ENCODE data around the gene IGFBP4. TPM values are rescaled to one million over a fixed set of nuclear protein-coding genes. Genes with fewer than 3 reads are reported as not detected.

The IGFBP4 gene
- total and polyA plus RNA-seq, 4 donors = 99.2 to 1,001 (median 628) TPM

- no peaks in the 10 kb centered on the region for H3K4me1 ChIP-seq (ENCODE audit: control insufficient read depth in 1 of 2, insufficient read depth in 2 of 2, low read length in 2 of 2)
- ATAC-seq (ENCODE audit: low FRiP score) (no peak), DNase-seq (no peak)
- no peaks in the 10 kb centered on the region for H3K9me3 ChIP-seq (ENCODE audit: control insufficient read depth, low read length)
- H3K27me3 ChIP-seq (ENCODE audit: control insufficient read depth in 1 of 2, insufficient read depth in 2 of 2, low read length in 1 of 2) = no peaks in the 10 kb centered on the region
- intact Hi-C loops (cut with DNase I) = no loop called here
- H3K4me3 ChIP-seq (ENCODE audit: low read length in 2 of 2) = no peak overlapping the region
- WGBS, 2 donors = 72 to 81% methylated on average over 10 to 12 of the region's 12 CpGs
- H3K36me3 ChIP-seq (ENCODE audit: control insufficient read depth in 1 of 2, insufficient read depth in 2 of 2, low read length in 1 of 2) = no peaks in the 10 kb centered on the region
- no peak overlapping the region for H3K27ac ChIP-seq (ENCODE audit: low read depth in 1 of 2, low read length in 2 of 2)
Observed at GRCh38 chr17:40461732-40462342, 18.6 kb downstream of the IGFBP4 start.

GRCh38 chr17:40462343-40463121 lies 19.3 kb downstream of the IGFBP4 start:
- Histone ChIP-seq H3K4me3 (ENCODE audit: low read length in 2 of 2) (no peak overlapping the region), H3K27ac (ENCODE audit: low read depth in 1 of 2, low read length in 2 of 2) (no peak overlapping the region), H3K36me3 (ENCODE audit: control insufficient read depth in 1 of 2, insufficient read depth in 2 of 2, low read length in 1 of 2) (no peaks in the 10 kb centered on the region), H3K4me1 (ENCODE audit: control insufficient read depth in 1 of 2, insufficient read depth in 2 of 2, low read length in 2 of 2) (no peaks in the 10 kb centered on the region), H3K27me3 (ENCODE audit: control insufficient read depth in 1 of 2, insufficient read depth in 2 of 2, low read length in 1 of 2) (no peaks in the 10 kb centered on the region), H3K9me3 (ENCODE audit: control insufficient read depth, low read length) (no peaks in the 10 kb centered on the region)
- ATAC-seq (ENCODE audit: low FRiP score) (no peak), DNase-seq (no peak)
- 74 to 84% methylated on average over 9 of the region's 9 CpGs for WGBS, 2 donors
- intact Hi-C loops (cut with DNase I) = no loop called here

DNA sequence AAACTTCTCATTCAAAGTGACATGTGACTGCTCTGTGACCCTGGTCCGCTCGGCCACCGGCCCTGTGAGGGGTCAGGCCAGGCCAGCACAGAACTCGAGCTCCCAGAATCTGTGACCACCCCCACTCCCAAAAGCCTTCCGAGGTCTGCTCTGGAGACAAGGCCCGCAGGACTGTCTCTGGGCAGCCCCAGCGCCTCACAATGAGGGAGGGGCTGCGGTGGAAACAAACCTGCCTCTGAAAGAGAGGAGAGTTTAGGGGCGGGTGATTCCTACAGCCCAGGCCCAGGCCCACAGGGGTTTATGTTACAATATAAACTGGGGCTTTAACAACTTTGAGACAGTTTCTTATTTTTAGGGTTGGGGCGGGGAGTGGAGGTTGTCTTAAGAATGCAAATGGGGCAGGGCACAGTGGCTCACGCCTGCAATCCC lies 19.9 kb downstream of the IGFBP4 start:
- no peak for DNase-seq
- intact Hi-C loops (cut with DNase I) = no loop called here
- Histone ChIP-seq H3K36me3 (ENCODE audit: control insufficient read depth in 1 of 2, insufficient read depth in 2 of 2, low read length in 1 of 2) (no peaks in the 10 kb centered on the region), H3K9me3 (ENCODE audit: control insufficient read depth, low read length) (no peaks in the 10 kb centered on the region), H3K4me1 (ENCODE audit: control insufficient read depth in 1 of 2, insufficient read depth in 2 of 2, low read length in 2 of 2) (no peaks in the 10 kb centered on the region), H3K27ac (ENCODE audit: low read depth in 1 of 2, low read length in 2 of 2) (no peak overlapping the region), H3K27me3 (ENCODE audit: control insufficient read depth in 1 of 2, insufficient read depth in 2 of 2, low read length in 1 of 2) (no peaks in the 10 kb centered on the region), H3K4me3 (ENCODE audit: low read length in 2 of 2) (no peak overlapping the region)
- no peak for ATAC-seq (ENCODE audit: low FRiP score)
- WGBS, 2 donors = 68 to 76% methylated on average over 11 of the region's 11 CpGs

DNA sequence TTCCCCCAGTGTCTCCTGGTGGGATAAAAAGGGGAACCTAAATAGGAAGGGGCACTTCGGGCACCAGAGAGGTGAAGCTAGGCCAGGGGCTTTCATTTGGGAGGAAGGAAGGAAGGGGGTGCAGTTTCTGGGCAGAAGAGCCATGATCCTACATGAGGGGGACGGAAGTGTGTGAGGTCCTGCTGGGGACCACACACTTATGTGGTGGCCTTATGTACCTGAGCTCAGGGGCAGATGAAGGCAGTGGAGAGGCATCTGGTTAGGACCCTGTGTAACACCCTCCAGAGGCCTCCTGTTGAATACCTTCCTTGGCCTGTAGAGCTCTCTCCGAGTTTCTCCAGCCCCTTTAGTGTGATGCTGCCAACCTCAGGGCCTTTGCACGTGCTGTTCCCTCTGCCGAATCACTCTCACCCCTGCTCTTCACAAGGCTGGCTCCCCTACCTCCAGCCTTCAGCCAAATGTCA lies 21.2 kb downstream of the IGFBP4 start:
- 93% methylated on average over 5 of the region's 5 CpGs for WGBS, 2 donors
- Histone ChIP-seq H3K4me1 (ENCODE audit: control insufficient read depth in 1 of 2, insufficient read depth in 2 of 2, low read length in 2 of 2) (no peaks in the 10 kb centered on the region), H3K27me3 (ENCODE audit: control insufficient read depth in 1 of 2, insufficient read depth in 2 of 2, low read length in 1 of 2) (no peaks in the 10 kb centered on the region), H3K4me3 (ENCODE audit: low read length in 2 of 2) (no peak overlapping the region), H3K27ac (ENCODE audit: low read depth in 1 of 2, low read length in 2 of 2) (no peak overlapping the region), H3K9me3 (ENCODE audit: control insufficient read depth, low read length) (no peaks in the 10 kb centered on the region), H3K36me3 (ENCODE audit: control insufficient read depth in 1 of 2, insufficient read depth in 2 of 2, low read length in 1 of 2) (no peaks in the 10 kb centered on the region)
- no peak for DNase-seq
- intact Hi-C loops (cut with DNase I) = no loop called here
- ATAC-seq (ENCODE audit: low FRiP score) = no peak

DNA sequence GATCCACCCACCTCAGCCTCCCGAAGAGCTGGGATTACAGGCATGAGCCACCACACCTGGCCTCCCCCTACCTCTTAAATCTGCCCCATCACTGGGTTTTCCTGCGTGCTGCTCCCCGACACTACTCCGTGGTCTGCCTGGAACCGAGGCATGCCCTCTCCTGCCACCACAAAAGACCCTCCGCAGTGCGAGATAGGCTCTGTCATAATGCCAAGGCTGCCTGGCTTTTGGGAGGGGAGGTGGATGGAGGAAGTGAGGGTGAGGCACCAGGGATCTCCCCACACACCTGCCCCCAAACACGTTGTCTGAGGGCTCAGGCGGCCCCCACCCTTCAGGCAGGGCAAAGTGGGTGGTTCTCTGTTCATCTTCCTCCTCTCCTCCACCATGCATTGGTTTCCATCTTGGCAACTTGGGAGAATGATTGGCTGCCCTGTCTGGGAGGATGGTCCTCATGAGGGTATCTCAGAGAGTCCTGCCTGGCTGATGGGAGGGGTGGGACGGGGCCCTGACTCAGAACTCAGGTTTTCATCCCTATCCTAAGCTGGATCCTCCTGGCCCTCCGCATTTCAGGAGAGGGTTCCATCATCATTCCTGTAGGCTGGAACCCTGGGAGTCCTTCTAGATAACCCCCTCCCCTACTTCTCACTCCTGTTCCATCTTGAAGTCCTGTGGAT lies 23.2 kb downstream of the IGFBP4 start:
- Histone ChIP-seq H3K27ac (ENCODE audit: low read depth in 1 of 2, low read length in 2 of 2) (no peak overlapping the region), H3K9me3 (ENCODE audit: control insufficient read depth, low read length) (no peaks in the 10 kb centered on the region), H3K27me3 (ENCODE audit: control insufficient read depth in 1 of 2, insufficient read depth in 2 of 2, low read length in 1 of 2) (no peaks in the 10 kb centered on the region), H3K4me3 (ENCODE audit: low read length in 2 of 2) (no peak overlapping the region), H3K4me1 (ENCODE audit: control insufficient read depth in 1 of 2, insufficient read depth in 2 of 2, low read length in 2 of 2) (no peaks in the 10 kb centered on the region), H3K36me3 (ENCODE audit: control insufficient read depth in 1 of 2, insufficient read depth in 2 of 2, low read length in 1 of 2) (no peaks in the 10 kb centered on the region)
- no peak for ATAC-seq (ENCODE audit: low FRiP score)
- no peak for DNase-seq
- 85 to 88% methylated on average over 11 of the region's 11 CpGs for WGBS, 2 donors
- intact Hi-C loops (cut with DNase I) = no loop called here

GRCh38 chr17:40467281-40467867 lies 24.1 kb downstream of the IGFBP4 start:
- Histone ChIP-seq H3K27ac (ENCODE audit: low read depth in 1 of 2, low read length in 2 of 2) (no peak overlapping the region), H3K36me3 (ENCODE audit: control insufficient read depth in 1 of 2, insufficient read depth in 2 of 2, low read length in 1 of 2) (no peaks in the 10 kb centered on the region), H3K27me3 (ENCODE audit: control insufficient read depth in 1 of 2, insufficient read depth in 2 of 2, low read length in 1 of 2) (no peaks in the 10 kb centered on the region), H3K9me3 (ENCODE audit: control insufficient read depth, low read length) (no peaks in the 10 kb centered on the region), H3K4me1 (ENCODE audit: control insufficient read depth in 1 of 2, insufficient read depth in 2 of 2, low read length in 2 of 2) (no peaks in the 10 kb centered on the region), H3K4me3 (ENCODE audit: low read length in 2 of 2) (no peak overlapping the region)
- DNase-seq = no peak
- intact Hi-C loops (cut with DNase I) = no loop called here
- ATAC-seq (ENCODE audit: low FRiP score) = no peak
- WGBS, 2 donors = 90 to 93% methylated on average over 2 of the region's 2 CpGs

GRCh38 chr17:40468560-40468959 lies 25.3 kb downstream of the IGFBP4 start:
- Histone ChIP-seq H3K27me3 (ENCODE audit: control insufficient read depth in 1 of 2, insufficient read depth in 2 of 2, low read length in 1 of 2) (no peaks in the 10 kb centered on the region), H3K4me1 (ENCODE audit: control insufficient read depth in 1 of 2, insufficient read depth in 2 of 2, low read length in 2 of 2) (no peaks in the 10 kb centered on the region), H3K9me3 (ENCODE audit: control insufficient read depth, low read length) (no peaks in the 10 kb centered on the region), H3K27ac (ENCODE audit: low read depth in 1 of 2, low read length in 2 of 2) (no peak overlapping the region), H3K36me3 (ENCODE audit: control insufficient read depth in 1 of 2, insufficient read depth in 2 of 2, low read length in 1 of 2) (no peaks in the 10 kb centered on the region), H3K4me3 (ENCODE audit: low read length in 2 of 2) (no peak overlapping the region)
- 97% methylated on average over 7 of the region's 7 CpGs for WGBS, 2 donors
- intact Hi-C loops (cut with DNase I) = no loop called here
- ATAC-seq (ENCODE audit: low FRiP score) (no peak), DNase-seq (no peak)

DNA sequence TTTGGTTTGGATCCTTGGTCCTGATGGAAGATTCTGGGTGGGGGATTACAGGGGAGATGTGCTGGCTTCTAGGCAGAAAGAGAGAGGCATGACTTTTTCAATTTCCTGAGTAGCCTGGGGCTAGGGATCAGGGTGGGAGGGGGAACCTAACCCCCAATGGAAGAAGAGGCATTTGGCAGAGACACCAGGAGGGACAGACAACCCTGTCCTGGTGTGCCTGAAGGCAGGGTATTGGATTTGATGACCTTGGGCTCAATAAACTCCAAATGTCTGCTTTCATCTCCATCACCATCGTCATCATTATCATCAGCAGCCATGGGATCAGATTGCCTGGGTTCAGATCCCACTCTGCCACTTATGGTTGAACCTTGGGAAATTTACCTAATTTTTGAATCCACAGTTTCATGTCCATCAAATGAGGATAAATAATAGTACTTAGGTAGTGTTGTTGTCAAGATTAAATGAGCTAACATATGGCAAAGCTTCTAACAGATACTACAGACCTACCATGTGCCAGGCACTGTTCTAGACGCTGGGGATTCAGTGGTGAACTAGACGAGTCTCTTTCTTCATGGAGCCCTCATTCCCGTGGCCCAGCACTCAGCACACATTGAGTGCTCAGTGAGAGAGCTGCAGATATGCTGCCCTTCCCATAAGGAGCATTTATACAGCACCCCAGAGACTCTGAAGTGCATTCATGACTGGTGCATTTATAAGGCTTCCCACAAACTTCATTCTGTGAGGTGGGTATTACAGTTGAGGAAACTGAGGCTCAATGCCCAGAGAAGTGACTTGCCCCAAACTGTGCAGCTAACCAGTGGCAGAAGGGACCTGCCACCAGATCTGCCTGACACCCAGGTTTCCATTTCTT lies 26.8 kb downstream of the IGFBP4 start:
- intact Hi-C loops (cut with DNase I) = loop anchor here in 1 of 2 donors (10.0 kb wide), 2 partner anchors 65 to 75 kb away; no protein-coding TSS in a partner anchor
- DNase-seq (no peak), ATAC-seq (ENCODE audit: low FRiP score) (no peak)
- H3K27me3 ChIP-seq (ENCODE audit: control insufficient read depth in 1 of 2, insufficient read depth in 2 of 2, low read length in 1 of 2) = no peaks in the 10 kb centered on the region
- no peak overlapping the region for H3K27ac ChIP-seq (ENCODE audit: low read depth in 1 of 2, low read length in 2 of 2)
- no peaks in the 10 kb centered on the region for H3K36me3 ChIP-seq (ENCODE audit: control insufficient read depth in 1 of 2, insufficient read depth in 2 of 2, low read length in 1 of 2)
- no peaks in the 10 kb centered on the region for H3K4me1 ChIP-seq (ENCODE audit: control insufficient read depth in 1 of 2, insufficient read depth in 2 of 2, low read length in 2 of 2)
- H3K9me3 ChIP-seq (ENCODE audit: control insufficient read depth, low read length) = no peaks in the 10 kb centered on the region
- no peak overlapping the region for H3K4me3 ChIP-seq (ENCODE audit: low read length in 2 of 2)
- 92 to 93% methylated on average over 4 of the region's 4 CpGs for WGBS, 2 donors

Data from aorta (tissue), 5 donors.